NT2/D1 (cell line): ENCODE measurements around the gene RPGRIP1L.

ENCODE experiments used
- SUZ12 ChIP-seq: IDR thresholded peaks from 2 replicates; pipeline ENCODE4 v1.6.1; 2011; ENCODE audit not compliant: insufficient read length, insufficient read depth; ENCODE audit errors: extremely low read depth
- YY1 ChIP-seq: IDR thresholded peaks from 2 replicates; pipeline ENCODE4 v1.6.1; 2011; ENCODE audit not compliant: insufficient read length, insufficient read depth

DNA sequence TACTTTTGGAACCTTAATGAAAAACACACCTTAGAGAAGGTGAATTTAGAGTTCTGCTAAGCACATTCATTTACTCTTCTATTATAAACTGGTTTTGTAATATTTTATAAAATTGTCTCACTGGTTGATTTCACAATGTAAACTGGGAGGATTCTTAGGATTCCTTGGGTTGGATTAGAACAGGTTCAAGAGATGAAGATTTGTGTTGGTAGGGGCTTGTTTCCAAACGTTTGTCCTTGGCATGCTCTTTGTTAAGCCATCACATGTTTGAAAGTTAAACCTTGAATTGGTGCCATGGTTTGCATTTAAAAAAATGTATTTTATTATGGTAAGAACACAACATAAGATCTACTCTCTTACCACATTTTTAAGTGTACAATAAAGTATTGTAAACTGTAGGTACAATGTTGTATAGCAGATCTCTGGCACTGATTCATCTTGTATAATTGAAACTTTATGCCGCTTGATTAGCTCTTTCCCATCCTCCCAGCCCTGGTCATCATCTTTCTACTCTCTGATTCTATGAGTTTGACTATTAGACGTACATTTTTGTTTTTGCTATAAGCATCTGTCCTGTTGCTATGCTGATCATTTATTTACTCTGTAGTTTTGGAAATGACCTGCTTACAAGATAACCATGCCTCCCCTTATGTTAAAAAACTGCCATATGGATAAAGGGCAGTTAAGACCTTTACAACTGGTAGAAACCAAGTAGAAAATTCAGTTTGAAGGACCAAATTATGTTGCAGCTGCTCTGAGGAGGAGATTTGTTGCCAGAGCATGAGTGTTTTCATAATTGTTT lies 9.9 kb upstream of the RPGRIP1L start:
- TF ChIP-seq SUZ12 (no peak), YY1 (no peak)
